ENCODE results near the gene PODXL2.
"Not testable (repeated sequence)": the region's sequence is repeated elsewhere in the genome, so short reads cannot be mapped to it uniquely, and the experiment has no call there.

The PODXL2 gene

DNA sequence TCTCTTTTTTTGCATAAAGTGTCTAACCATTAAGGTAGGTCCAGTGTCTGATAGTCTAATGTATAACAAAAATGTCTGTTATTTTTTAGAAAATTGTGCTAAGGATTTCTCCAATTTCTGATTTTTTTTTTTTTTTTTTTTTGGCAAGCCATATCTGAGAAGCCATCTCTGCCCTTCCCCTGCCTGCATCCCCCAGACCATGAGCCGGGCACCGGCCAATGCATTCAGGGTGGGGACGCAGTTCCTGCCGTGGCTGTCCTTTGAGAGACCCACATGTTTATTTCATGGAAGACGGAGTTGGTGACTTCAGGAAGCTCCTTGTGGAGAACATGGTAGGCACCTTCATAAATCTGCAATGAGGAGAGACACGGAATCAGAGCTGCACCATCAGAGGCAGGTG is 63.0 kb downstream of the PODXL2 start:
- no peak for DNase-seq
- in situ Hi-C loops (cut with HindIII; ENCODE audit: low pct_ligation_motif_present, low pct_unique_long_range_greater_than_20kb, low sequenced_read_pairs), result no loop called here

DNA sequence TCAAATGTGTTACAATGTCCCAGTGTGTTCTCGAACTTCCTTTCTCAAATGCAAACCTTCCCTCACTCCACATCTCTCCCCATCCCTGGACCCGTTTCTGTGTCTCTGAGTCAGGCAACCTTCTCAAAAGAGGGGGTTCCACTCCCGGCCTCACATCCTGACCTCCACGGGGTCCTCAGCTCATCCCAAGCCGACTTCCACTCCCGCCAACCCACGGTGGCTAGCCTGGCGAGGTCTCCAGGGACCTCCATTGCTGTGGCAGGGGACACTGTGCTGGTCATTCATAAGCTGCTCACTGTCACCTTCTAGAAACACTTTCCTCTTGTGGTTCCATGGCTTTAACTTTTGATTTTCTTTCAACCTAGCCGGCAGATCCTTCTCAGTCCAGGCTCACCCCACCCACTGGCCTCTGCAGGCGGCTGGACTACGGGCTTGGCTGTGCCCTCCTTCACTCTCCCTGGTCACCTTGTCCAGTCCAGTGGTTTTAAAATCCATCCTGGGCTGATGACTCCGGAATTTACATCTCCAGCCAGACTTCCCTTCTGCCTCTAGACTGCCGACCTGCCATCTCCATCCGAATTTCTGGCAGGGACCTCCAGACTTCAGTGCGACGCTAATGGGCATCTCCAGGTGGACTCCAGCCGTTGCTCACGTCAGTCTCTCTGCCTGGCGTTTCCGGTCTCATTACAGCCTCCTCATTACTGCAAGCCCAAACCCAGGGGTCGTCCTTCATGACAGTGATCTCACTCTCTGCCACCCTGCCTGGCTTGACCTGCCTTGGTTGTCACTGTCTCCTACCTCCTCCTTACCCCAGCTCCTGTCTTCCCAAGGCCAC is 63.7 kb downstream of the PODXL2 start:
- no peak for DNase-seq
- in situ Hi-C loops (cut with HindIII; ENCODE audit: low pct_ligation_motif_present, low pct_unique_long_range_greater_than_20kb, low sequenced_read_pairs), result no loop called here

DNA sequence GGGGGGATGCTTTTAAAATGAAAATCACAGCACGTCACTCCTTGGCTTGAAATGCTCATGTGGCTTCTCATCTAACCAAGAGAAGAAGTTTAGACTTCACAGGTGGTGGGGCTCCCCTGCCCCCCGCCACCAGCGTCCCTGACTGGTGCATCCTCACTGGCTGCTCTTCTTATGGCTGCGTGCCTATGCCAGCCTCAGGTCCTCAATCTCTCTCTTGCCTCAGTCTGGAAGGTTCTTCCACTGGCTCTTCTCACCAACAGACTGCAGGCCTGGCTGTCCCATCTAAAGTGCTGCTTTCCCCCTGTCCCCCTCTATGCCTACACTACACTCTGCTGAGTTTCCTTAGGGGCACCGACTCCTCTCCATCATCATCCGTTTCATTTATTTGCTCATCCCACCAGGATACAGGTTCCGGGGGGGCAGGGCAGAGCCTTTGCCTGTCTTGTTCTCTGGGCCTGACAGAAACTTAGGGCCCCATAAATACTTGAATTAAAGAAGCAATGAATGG is 64.4 kb downstream of the PODXL2 start:
- no peak for DNase-seq
- in situ Hi-C loops (cut with HindIII; ENCODE audit: low pct_ligation_motif_present, low pct_unique_long_range_greater_than_20kb, low sequenced_read_pairs), result no loop called here

GRCh38 chr3:127694467-127695215 is 65.7 kb downstream of the PODXL2 start:
- peak; percentile 39 for DNase-seq
- in situ Hi-C loops (cut with HindIII; ENCODE audit: low pct_ligation_motif_present, low pct_unique_long_range_greater_than_20kb, low sequenced_read_pairs), result no loop called here

DNA sequence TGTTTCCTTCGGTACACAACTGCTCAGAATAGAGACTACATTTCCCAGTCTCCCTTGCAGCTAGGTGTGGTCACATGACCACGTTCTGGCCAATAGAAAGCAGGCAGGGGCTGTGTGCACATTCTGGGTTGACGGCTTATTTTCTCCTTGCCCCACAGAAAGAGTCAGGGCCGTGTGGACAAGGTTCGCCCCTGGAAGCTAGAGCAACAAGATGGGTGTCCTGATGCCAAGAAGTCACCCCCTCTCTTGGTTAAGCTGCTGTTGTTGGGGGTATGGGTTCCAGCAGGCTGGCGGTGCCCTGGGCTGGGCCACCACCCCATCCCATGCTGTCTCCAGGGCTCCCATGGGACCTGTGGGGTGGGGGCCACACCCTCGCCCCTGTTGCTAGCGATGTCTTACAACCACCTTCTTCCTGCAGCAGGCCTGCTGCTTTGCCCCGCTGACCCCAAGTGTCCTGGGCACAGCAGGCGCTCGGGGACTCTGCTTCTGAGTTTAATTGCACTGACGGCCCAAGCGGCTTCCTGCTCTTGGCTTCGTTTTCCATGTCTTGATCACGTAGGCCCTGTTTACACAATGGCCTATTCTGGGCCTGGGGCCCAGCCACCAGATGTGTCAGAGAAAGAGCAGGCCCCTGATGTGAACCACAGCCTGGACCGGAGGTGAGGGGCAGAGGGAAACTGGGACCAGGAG is 68.7 kb downstream of the PODXL2 start:
- DNase-seq, result peak; percentile 55
- in situ Hi-C loops (cut with HindIII; ENCODE audit: low pct_ligation_motif_present, low pct_unique_long_range_greater_than_20kb, low sequenced_read_pairs), result no loop called here

DNA sequence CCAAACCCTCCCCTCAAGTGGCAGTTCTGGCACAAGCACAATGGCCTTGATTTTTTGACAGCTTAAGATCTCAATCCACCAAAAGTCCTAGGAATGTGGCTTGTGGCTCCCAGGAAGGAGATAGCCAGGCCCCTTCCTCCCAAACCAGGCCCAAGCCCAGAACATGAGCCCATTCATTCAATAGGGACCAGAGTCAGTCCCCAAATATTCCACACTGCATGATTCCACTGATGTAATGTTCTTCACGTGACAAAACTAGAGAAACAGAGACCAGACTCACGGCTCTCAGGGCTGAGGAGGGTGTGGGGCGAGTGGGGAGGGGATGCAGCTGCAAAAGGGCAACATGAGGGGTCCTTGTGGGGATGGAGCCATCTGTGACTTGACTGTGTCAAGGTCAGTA is 69.3 kb downstream of the PODXL2 start:
- in situ Hi-C loops (cut with HindIII; ENCODE audit: low pct_ligation_motif_present, low pct_unique_long_range_greater_than_20kb, low sequenced_read_pairs), result no loop called here
- no peak for DNase-seq

DNA sequence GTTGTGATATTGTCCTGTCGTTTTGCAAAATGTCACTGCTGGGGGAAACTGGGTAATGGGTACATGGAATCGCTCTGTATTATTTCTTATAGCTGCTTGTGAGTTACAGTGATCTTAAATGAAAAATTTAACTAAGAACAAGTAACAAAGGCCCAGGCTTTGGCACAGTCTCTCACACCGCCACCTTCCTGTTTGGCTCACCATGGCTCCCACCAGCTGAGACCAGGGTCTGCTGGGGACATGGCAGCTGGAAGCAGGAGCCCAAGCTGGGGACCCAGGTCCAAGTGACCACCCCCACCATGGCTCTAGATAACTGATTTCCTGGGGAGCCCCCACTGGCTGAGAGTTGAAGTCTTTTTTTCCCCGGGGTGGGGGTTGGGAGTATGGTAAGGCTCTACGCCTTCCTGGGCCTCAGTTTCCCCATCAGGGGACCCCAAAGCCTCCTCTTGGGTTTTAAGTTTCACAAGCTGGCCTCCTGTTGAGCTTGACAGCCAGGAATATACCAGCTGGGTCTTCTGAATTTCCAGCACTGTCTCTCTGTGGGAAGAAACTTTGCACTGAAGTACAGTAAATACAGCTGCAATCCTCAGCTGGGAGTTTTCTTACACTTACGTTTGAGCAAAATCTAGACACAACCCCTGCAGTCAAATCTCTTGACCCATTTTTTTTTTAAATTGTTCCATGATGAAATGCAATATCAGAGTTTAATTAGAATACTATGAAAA is 69.9 kb downstream of the PODXL2 start:
- DNase-seq, result no peak
- in situ Hi-C loops (cut with HindIII; ENCODE audit: low pct_ligation_motif_present, low pct_unique_long_range_greater_than_20kb, low sequenced_read_pairs), result no loop called here

GRCh38 chr3:127699416-127700300 is 70.7 kb downstream of the PODXL2 start:
- DNase-seq, result no peak
- in situ Hi-C loops (cut with HindIII; ENCODE audit: low pct_ligation_motif_present, low pct_unique_long_range_greater_than_20kb, low sequenced_read_pairs), result no loop called here

DNA sequence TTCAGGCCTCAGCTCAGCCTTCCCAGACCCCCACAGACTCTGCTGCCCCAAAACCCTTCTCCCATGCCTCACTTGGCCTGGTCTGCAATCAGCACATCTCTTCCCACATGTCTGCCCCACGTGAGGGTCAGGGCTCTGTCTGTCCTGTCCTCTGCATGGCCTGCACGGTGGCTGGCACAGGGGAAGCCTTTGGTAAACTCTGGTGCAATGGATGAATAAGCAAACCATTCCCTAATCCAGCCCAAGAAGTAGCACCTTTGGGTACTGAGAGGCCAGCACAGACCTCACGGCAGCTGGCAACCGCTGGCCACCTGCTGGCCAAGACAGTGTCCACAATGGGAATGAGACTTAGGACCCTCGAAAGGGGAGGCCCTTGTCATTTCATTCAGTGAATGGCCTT is 71.4 kb downstream of the PODXL2 start:
- DNase-seq, result no peak
- in situ Hi-C loops (cut with HindIII; ENCODE audit: low pct_ligation_motif_present, low pct_unique_long_range_greater_than_20kb, low sequenced_read_pairs), result no loop called here

GRCh38 chr3:127701280-127701911 is 72.4 kb downstream of the PODXL2 start:
- in situ Hi-C loops (cut with HindIII; ENCODE audit: low pct_ligation_motif_present, low pct_unique_long_range_greater_than_20kb, low sequenced_read_pairs), result no loop called here
- no peak for DNase-seq

DNA sequence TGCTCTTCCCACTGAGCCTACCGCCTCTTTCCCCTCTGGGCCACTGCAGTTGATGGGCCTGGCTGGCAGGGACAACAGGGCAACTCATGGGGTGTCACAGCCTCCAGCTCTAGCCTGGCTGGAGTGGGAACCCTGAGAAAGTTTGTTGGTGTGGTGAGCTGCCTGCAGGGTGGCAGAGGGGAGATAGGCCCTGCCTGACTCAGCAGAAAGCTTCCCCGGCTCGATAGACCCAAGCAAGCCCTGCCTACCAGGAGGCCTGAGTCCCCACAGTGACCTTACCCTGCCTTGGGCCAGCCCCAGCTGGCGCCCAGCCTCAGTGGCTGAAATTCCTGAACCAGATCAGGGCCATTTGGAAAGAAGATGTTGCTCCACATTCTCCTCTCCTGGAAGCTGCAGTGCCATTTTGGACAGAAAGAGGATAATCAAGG is 73.2 kb downstream of the PODXL2 start:
- in situ Hi-C loops (cut with HindIII; ENCODE audit: low pct_ligation_motif_present, low pct_unique_long_range_greater_than_20kb, low sequenced_read_pairs), result no loop called here
- DNase-seq, result no peak

DNA sequence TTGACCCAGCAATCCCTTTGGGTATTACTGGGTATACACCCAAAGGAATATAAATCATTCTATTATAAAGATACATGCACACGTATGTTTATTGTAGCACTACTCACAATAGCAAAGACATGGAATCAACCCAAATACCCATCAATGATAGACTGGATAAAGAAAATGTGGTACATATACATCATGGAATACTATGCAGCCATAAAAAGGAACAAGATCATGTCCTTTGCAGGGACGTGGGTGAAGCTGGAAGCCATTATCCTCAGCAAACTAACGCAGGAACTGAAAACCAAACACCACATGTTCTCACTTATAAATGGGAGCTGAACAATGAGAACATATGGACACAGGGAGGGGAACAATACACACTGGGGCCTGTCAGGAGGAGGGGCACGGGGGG is 75.9 kb downstream of the PODXL2 start:
- in situ Hi-C loops (cut with HindIII; ENCODE audit: low pct_ligation_motif_present, low pct_unique_long_range_greater_than_20kb, low sequenced_read_pairs); DNase-seq: not testable (repeated sequence)

DNA sequence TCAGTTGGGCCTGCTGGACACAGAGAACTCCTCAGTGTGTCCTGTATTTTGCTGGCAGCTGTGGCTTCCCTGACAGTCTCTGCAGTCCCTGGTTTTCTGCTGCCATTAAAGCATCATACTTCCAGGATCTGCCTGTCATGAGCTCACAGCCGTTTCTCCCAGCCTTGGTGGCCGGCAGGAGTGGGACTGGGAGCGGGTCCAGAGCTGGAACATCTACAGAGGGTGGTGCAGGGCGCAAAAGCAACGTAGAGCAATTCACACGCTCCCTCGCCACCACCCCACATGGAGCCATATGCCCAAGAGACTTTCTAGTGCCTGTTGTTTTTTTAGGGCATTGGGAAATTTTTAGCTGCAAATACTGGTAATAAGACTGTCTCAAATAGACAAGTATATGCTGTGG is 77.3 kb downstream of the PODXL2 start:
- in situ Hi-C loops (cut with HindIII; ENCODE audit: low pct_ligation_motif_present, low pct_unique_long_range_greater_than_20kb, low sequenced_read_pairs), result no loop called here
- no peak for DNase-seq

DNA sequence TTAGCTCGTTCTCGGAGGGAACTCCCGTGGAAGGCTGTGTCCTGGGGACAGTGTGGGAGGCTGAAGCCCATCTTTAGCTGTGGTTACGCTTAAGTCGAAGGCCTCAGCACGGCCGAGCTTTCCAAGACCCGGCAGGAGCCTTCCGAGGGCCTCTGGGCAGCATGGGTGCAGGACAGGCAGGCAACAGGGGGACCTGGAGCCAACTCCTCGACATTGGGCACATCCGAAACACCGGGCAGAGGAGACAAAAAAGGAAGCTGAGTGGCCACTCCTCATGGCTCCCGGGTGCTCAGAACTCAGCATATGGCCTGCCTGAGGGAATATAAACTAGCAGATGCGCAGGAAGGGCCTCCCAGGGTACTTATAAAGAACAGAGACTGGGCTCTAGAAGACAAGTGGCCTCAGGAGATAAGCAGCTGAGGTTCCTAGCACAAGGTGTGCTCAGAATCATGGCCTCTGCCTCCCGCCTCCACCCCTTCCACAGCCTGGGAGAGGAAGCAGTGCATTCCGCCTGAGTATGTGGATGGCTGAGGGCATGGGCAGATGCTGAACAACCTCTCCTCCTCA is 77.9 kb downstream of the PODXL2 start:
- DNase-seq, result no peak
- in situ Hi-C loops (cut with HindIII; ENCODE audit: low pct_ligation_motif_present, low pct_unique_long_range_greater_than_20kb, low sequenced_read_pairs), result no loop called here

DNA sequence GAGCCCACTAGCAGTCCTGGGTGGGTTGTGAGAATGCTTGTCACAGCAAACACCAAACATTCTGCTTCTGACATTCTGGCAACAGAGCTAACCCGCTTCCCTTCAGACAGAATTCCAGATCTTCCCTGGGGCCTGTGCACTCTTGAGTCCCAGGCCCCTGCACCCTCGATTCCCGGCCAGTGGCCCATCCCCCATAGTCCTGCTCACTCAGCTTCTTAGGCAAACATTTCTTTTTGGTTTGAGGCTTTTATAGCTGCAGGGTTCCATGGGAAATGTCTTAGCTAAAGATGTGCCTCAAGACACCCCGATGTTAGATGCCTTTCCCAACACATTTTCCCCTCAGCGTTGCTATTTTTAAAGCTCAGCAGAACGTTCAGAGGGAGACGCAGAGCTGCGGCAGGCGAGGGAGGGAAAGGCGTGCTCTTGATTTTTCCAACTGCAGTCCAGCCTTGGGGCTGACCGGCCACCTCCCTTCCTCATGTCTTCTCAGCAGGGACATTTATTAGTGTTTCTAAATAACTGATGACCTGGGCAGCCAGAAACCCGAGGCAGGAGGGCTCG is 78.9 kb downstream of the PODXL2 start:
- in situ Hi-C loops (cut with HindIII; ENCODE audit: low pct_ligation_motif_present, low pct_unique_long_range_greater_than_20kb, low sequenced_read_pairs), result no loop called here
- DNase-seq, result no peak

- DNase-seq, result no peak
- in situ Hi-C loops (cut with HindIII; ENCODE audit: low pct_ligation_motif_present, low pct_unique_long_range_greater_than_20kb, low sequenced_read_pairs), result no loop called here
Measured at GRCh38 chr3:127708837-127709236, 79.9 kb downstream of the PODXL2 start.

All from ACHN (cell line).